Endothelial cell of umbilical vein (primary cell): ENCODE measurements around the gene LHCGR. TPM values are rescaled to one million over a fixed set of nuclear protein-coding genes. Genes with fewer than 3 reads are reported as not detected.

ENCODE experiments used
- BruUV-seq: library from RNA; stranded (reverse); fragments of 400-500 nt; replicated peaks from 2 replicates; lab custom pipeline; 2021; lab: Mats Ljungman, UMichigan
- CTCF ChIA-PET: fragments of 300-600, 350-600 bp; sonication (Branson Sonifier 250); formaldehyde crosslinking; loops from one replicate; lab custom pipeline; 2021; ENCODE audit warnings: antibody characterized with exemption, inconsistent platforms; lab: Charles Lee
- POLR2A ChIA-PET: fragments of 300-600, 350-600 bp; sonication (Branson Sonifier 250); formaldehyde crosslinking; loops from one replicate; lab custom pipeline; 2021; ENCODE audit warnings: antibody characterized with exemption, inconsistent platforms; lab: Charles Lee
- DNase-seq: peaks from one replicate; pipeline ENCODE4 v3.0.0-alpha.2; 2011; ENCODE audit warnings: low read depth, low spot score
- FAIRE-seq: peaks from 2 replicates; lab custom pipeline; 2011; peaks lifted over from hg19 to GRCh38; lab: Jason Lieb, UNC
- H2AFZ ChIP-seq: 2 replicates; pipeline ENCODE4 v1.6.0; 2012; ENCODE audit warnings: low read depth, low read length, control low read depth, inconsistent platforms
- H3K27ac ChIP-seq: 2 replicates; pipeline ENCODE4 v1.5.1; 2011; ENCODE audit warnings: low read depth, mild to moderate bottlenecking, control low read depth, low read length, moderate library complexity; ENCODE audit not compliant: insufficient read depth
- H3K27me3 ChIP-seq, 2 experiments: 2 replicates each; pipeline versions ENCODE4 v1.6.0 to v1.6.1; 2011; ENCODE audit warnings: low read length in 2 of 2, mixed read lengths in 1 of 2; ENCODE audit not compliant: control insufficient read depth in 2 of 2, insufficient read depth in 2 of 2
- H3K36me3 ChIP-seq, 2 experiments: 2 replicates in 1 of 2; 3 replicates in 1 of 2; pipeline ENCODE4 v1.5.1; 2011; ENCODE audit warnings: low read length in 2 of 2, mild to moderate bottlenecking in 1 of 2, moderate library complexity in 1 of 2; ENCODE audit not compliant: control insufficient read depth in 2 of 2, insufficient read depth in 2 of 2; ENCODE audit errors: extremely low read depth in 1 of 2
- H3K4me1 ChIP-seq: 3 replicates; pipeline ENCODE4 v1.5.1; 2011; ENCODE audit warnings: mild to moderate bottlenecking, low read length; ENCODE audit not compliant: control insufficient read depth, insufficient read depth; ENCODE audit errors: extremely low read depth
- H3K4me2 ChIP-seq: 2 replicates; pipeline ENCODE4 v1.6.1; 2011; ENCODE audit warnings: low read length, control low read depth, mixed read lengths; ENCODE audit not compliant: insufficient read depth
- H3K4me3 ChIP-seq, 3 experiments: fragments of 200-600 bp in 1 of 3; sonication (generic), shearing (Covaris generic) in 1 of 3; replicated peaks in 1 of 3; 2 replicates each; pipeline ENCODE4 v1.5.1; 2011 to 2016; ENCODE audit warnings: control low read depth in 3 of 3, low read length in 3 of 3, mild to moderate bottlenecking in 2 of 3, inconsistent platforms in 1 of 3, low read depth in 1 of 3, moderate library complexity in 1 of 3; ENCODE audit not compliant: insufficient read depth in 1 of 3
- H3K79me2 ChIP-seq: 2 replicates; pipeline ENCODE4 v1.6.0; 2012; ENCODE audit warnings: low read length, inconsistent platforms; ENCODE audit not compliant: control insufficient read depth, insufficient read depth
- H3K9ac ChIP-seq: replicated peaks from 2 replicates; pipeline ENCODE3; 2011; ENCODE audit warnings: low read length, control low read depth; ENCODE audit not compliant: insufficient read depth; ENCODE audit errors: extremely low read depth
- H3K9me1 ChIP-seq: replicated peaks from 3 replicates; pipeline ENCODE4 v1.6.0; 2011; ENCODE audit warnings: mild to moderate bottlenecking, low read length; ENCODE audit not compliant: control insufficient read depth, insufficient read depth; ENCODE audit errors: extremely low read depth
- H3K9me3 ChIP-seq: replicated peaks from 2 replicates; pipeline ENCODE4 v1.5.1; 2012; ENCODE audit warnings: low read length, inconsistent platforms; ENCODE audit not compliant: control insufficient read depth, insufficient read depth
- H4K20me1 ChIP-seq: replicated peaks from 2 replicates; pipeline ENCODE3; 2011; ENCODE audit warnings: mild to moderate bottlenecking, low read length; ENCODE audit not compliant: control insufficient read depth, insufficient read depth; ENCODE audit errors: extremely low read depth
- CTCF ChIP-seq, 2 donors: IDR thresholded peaks; 1 replicate in 1 of 2; 2 replicates in 1 of 2; pipeline ENCODE4 v1.5.1; 2011; ENCODE audit warnings: low read length in 2 of 2, mild to moderate bottlenecking in 2 of 2, moderate library complexity in 2 of 2, control low read depth in 1 of 2, inconsistent platforms in 1 of 2, low read depth in 1 of 2; ENCODE audit not compliant: insufficient read depth in 1 of 2; ENCODE audit errors: extremely low read depth in 1 of 2
- EZH2 ChIP-seq: IDR thresholded peaks from 2 replicates; pipeline ENCODE4 v1.6.1; 2012; ENCODE audit warnings: borderline replicate concordance, low read depth, mild to moderate bottlenecking, moderate library complexity, low read length, inconsistent platforms; ENCODE audit not compliant: severe bottlenecking
- FOS ChIP-seq: IDR thresholded peaks from 2 replicates; pipeline ENCODE4 v1.6.1; 2011; ENCODE audit warnings: mild to moderate bottlenecking, low read length, moderate library complexity, borderline replicate concordance; ENCODE audit not compliant: insufficient read depth
- GATA2 ChIP-seq: IDR thresholded peaks from 2 replicates; pipeline ENCODE4 v1.7.0; 2011; ENCODE audit warnings: low read depth, mild to moderate bottlenecking, moderate library complexity, mixed read lengths, low read length; ENCODE audit not compliant: insufficient read length, insufficient read depth
- JUN ChIP-seq: IDR thresholded peaks from 2 replicates; pipeline ENCODE4 v1.6.1; 2011; ENCODE audit warnings: borderline replicate concordance, low read depth; ENCODE audit not compliant: insufficient read length, insufficient read depth
- MAX ChIP-seq: IDR thresholded peaks from 2 replicates; pipeline ENCODE4 v1.6.1; 2011; ENCODE audit not compliant: insufficient read depth, insufficient read length
- MYC ChIP-seq: IDR thresholded peaks from one replicate; pipeline ENCODE4 v1.6.1; 2011; ENCODE audit warnings: mild to moderate bottlenecking, low read depth, low read length
- POLR2A ChIP-seq: IDR thresholded peaks from 2 replicates; pipeline ENCODE4 v1.6.1; 2012; ENCODE audit warnings: low read depth, mild to moderate bottlenecking, control low read depth, low read length
- POLR2AphosphoS5 ChIP-seq: IDR thresholded peaks from 2 replicates; pipeline ENCODE4 v1.6.1; 2012; ENCODE audit warnings: low read depth, mild to moderate bottlenecking, control low read depth, low read length, moderate library complexity; ENCODE audit not compliant: insufficient read depth
- dilution Hi-C: fragments of 300-500 bp; cut with MboI; formaldehyde crosslinking; loops from one replicate; pipeline ENCODE4 v1.15.0; 2019; ENCODE audit warnings: low sequenced_read_pairs; ENCODE audit not compliant: extremely low pct_ligation_motif_present
- intact Hi-C: fragments of 100-400 bp; cut with micrococcal nuclease; formaldehyde crosslinking; loops from one replicate; pipeline ENCODE4 v1.10.0; 2022
- polyA plus RNA-seq, 4 experiments: library from polyadenylated mRNA; depleted of rRNA in 3 of 4; stranded (reverse) in 3 of 4; unstranded in 1 of 4; fragments of >200 nt; gene quantifications; 2 replicates each; pipeline versions ENCODE4 v1.2.1 to v1.2.3, GENCODE V29; 2011 to 2012; ENCODE audit warnings: missing spikeins in 1 of 4
- total RNA-seq: library from RNA; stranded (reverse); gene quantifications from 2 replicates; pipeline ENCODE4 v1.2.3, GENCODE V29; 2021

The LHCGR gene
- total and polyA plus RNA-seq, 2 donors (not counting 3 experiments of a cell fraction or from before 2014, with no cell fraction given): not detected

- TF ChIP-seq MAX (no peak), POLR2A (no peak), GATA2 (no peak), MYC (no peak), EZH2 (no peak), POLR2AphosphoS5 (no peak), FOS (no peak), CTCF (IDR thresholded peaks at IDR 0.05; ENCODE audit: extremely low read depth in 1 of 2, insufficient read depth in 1 of 2, low read depth in 1 of 2, low read length in 2 of 2) (no peak), JUN (no peak)
- dilution Hi-C loops: no loop called here
- Histone ChIP-seq H3K4me2 (no peak overlapping the region), H4K20me1 (no peaks in the 10 kb centered on the region), H3K9ac (no peak overlapping the region), H3K27me3 (no peaks in the 10 kb centered on the region), H3K9me1 (no peaks in the 10 kb centered on the region), H3K79me2 (no peaks in the 10 kb centered on the region), H2AFZ (no peak overlapping the region), H3K4me3 (no peak overlapping the region), H3K4me1 (no peaks in the 10 kb centered on the region), H3K36me3 (no peaks in the 10 kb centered on the region), H3K9me3 (no peaks in the 10 kb centered on the region), H3K27ac (no peak overlapping the region)
- no peak for FAIRE-seq
- no TSS peak for BruUV-seq
- intact Hi-C loops: no loop called here
- CTCF ChIA-PET: no interaction called here
- DNase-seq: no peak
- POLR2A ChIA-PET: no interaction called here
Measured at GRCh38 chr2:48694149-48694548, 61.4 kb downstream of the LHCGR start.
